HL-60/S4 treated with phorbol 12-myristate 13-acetate at 8.2 ng/mL for 4 days and 3 days (cell line): Measurements from ENCODE around the gene IFNA16.
"Not testable (repeated sequence)": the region's sequence is repeated elsewhere in the genome, so short reads cannot be mapped to it uniquely, and the experiment has no call there.

Experiments used
- in situ Hi-C: fragments of 300-500 bp; cut with MboI; formaldehyde crosslinking; loops from 2 replicates; pipeline ENCODE4 v1.15.0; 2022; ENCODE audit warnings: low sequenced_read_pairs

IFNA16 gene

DNA sequence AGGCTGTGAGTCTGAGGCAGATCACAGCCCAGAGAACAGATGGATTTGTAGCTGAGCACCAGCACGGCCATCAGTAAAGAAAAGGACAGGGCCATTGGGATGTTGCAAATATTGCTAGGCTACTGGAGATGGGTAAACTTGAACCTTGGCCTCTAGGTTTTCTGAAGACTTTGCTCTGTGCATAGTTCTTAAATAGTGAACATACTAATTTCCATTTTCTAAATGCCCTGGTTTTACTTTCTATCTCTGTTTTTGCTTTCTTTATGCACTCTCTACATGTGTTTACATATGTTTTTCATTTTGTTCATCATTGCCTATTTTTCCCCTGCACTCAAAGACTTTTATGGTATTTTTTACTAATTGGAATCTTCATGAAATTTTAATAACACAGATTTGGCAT is at the start of gene IFNA16:
TSS of gene IFNA16 (minus strand) at position 101 of the 400 bp plus-strand sequence. CDS start at position 95, 6 bp downstream.
- in situ Hi-C loops = not testable (repeated sequence)

DNA sequence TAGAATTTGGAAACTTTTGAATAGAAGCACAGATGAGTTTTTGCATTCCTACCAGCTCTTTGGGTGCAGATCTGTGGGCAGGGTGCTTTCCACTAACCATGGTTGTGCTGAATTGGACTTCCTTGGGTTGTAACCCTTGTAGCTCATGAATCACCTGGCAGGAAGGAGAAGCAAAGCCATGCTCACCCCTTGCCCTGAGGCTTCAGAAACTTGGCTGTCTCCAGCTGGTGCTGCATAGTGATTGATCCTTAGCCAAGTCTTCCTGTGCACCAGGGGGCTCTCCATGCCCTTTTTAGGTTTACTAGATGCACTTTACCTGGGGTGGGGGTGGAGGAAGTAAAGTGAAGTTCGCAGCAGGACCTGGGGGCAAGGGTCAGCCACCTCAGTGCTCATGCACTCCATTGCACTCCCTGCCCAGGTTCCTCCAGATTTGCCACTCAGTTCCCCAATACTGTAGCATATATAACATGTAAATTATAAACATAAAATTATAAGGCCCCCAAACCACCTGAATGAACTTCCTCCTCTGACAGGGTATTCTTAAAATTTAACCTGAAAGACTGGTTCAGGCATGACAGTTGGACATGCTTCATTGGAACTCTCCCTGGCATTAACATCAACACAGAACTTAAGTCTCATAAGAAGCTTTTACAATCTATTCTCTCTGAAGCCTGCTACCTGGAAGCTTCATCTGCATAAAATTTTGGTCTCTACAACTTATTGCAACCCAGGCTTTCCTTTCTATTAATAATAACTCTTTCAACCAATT is 48.5 kb upstream of the IFNA16 start:
- in situ Hi-C loops = no loop called here

DNA sequence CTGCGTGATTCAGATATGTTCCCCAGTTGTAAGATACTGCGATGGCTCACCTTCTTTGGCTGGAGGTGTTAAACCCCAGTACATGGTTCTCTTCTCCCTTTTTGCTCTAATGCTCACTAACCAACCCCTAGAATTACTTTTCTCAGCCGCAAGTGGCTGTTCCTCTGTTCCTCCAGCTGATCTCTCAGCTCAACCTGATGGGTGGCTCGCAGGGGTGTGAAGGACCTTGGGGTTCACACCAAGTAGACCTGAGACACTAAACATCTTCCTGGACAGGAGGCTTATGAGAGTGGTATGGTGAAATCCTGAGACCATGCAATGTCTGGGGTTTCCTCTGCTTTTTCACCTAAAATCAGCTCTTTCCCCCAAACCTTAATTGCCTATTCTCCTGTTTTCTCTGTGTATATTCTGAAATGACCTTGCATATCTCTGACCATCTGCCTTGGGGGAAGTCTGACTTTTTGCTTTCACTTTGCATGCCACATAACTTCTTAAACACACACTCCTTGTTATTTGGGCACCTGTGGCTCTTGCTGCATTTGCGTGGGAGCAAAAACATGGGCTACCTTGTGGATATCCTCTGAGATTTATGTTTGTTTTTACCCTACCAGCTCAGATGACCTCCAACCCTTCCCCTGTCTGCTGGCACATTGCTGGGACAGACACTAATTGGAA is 38.6 kb upstream of the IFNA16 start:
- in situ Hi-C loops = no loop called here

DNA sequence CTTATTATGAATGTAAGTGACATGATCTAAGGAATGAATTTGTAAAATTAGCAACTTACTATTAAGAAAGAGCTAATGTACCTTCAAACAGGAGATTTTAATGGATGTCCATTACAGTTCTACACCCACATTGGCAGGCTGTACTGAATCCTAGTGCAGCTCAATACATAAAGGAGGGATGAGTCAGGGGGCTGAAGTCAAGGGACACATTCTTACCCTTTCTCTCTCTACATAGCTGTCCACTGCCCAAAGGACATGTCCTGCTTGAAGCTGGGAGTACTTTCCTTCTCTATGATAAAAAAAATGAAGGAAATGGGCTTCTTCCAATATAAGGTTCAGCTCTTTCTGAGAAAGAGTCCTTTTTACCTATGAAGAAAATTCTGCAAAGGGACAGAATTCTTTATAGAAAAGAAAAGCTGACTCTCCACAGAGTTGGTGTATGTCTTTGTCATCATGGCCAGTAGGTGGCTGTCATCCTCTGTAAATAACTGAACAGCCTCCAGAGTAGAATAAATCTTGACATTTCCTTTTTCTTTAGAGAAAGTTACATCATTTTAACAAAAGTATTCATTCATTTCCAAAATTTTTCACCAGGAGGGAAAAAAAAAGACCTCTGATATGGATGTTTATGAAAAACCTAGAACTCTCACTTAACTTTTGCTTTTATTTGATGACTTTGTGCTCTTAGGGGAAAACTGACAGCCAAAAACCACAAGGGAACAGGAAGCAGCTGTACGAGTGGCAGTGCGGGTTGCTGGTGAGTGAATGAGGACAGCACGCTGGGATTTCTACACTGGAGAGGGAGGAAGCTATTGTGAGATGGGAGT is 35.8 kb upstream of the IFNA16 start:
- in situ Hi-C loops = no loop called here

DNA sequence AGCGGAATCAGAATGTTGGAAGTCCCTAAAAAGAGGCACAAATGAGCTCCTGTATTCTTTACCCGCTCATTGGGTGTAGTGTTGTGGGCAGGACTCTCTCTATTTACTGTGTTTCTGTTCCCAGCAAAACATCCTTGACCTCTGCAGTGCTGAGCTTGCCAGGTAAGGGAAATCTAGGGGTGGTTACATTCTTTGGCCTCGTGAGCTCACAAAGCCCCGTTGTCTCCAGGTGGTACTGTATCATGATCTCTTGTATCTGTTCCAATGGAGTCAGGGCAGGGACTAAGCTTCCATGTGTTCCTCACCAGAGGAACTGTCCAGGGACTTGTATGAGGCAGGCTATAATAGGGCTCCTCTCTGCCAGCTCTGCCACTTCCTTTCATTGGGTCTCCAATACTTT is 34.5 kb upstream of the IFNA16 start:
- in situ Hi-C loops = no loop called here

DNA sequence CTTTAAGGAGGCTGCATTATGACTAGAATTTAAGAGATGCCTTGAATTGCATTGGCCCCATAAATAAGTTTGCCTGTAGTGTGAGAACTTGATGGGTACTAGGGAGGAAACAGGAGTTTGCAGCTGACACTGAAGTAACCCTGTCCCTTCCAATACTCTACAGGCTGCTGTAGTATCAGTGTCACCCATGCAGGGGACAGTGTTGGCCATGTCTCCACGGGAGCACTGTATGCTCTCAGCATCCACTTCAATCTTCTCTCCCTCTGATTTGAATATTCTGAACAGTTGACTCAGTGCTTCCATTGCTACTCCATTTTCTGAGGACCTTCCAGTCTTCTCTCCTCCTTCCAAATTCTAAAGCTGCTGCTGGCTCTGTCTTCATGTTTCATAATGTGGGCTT is 34.1 kb upstream of the IFNA16 start:
- in situ Hi-C loops = no loop called here

DNA sequence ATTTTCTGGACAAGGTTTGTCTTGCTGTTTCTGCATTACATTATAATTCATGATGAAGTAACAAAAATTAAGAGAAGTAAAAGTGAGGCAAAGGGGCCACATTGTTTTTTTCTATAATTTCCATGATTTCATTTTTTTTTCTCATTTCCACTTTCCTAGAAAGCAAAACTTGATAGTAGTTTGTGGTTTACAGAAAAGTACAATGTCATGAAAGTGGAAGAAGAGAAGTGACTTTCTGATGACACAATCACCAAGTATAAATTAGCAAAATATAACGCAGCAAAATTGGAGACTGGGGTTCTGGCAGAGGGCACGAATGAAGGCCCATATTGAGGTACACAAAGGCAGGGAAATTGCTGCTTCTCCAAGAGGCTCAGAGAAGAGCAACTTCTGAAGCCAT is 27.7 kb upstream of the IFNA16 start:
- in situ Hi-C loops = no loop called here

DNA sequence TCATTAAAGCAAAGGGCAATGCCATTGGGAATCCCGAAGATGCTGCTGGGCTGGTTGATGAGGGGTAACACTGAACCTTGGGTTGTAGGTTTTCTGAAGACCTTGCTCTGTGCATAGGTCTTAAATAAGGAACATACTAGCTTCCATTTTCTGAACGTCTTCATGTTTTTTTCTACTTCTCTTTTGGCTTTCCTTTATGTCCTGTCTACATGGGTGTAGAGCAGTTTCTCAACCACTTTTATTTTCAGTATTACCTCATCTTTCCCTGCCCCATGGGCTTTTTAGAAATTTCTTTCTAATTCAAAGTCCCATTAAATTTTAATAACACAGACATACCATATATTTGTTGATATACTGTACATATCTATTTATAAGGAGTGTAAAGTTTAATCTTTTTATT is 22.8 kb upstream of the IFNA16 start, which contains the start of gene IFNA14:
TSS of gene IFNA14 (minus strand) at position 95 of the 400 bp plus-strand sequence. CDS start at position 25, 70 bp downstream.
- in situ Hi-C loops = no loop called here

DNA sequence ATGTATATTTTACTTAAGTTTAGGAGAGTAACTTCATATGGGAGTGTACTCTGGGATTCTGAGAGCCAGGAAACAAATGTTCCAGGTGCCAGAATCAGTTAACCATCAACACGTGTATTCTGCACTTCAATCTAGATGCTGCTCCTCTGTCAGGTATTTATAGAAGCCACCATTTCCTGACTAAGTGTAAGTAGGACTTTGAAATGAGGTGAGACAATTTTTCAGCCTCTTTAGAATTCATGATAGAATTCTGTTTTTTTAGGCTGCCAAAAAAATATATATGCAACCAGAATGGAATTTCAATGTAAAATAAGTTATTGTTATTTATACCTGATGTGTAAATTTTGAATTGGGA is 19.2 kb upstream of the IFNA16 start:
- in situ Hi-C loops = not testable (repeated sequence)

DNA sequence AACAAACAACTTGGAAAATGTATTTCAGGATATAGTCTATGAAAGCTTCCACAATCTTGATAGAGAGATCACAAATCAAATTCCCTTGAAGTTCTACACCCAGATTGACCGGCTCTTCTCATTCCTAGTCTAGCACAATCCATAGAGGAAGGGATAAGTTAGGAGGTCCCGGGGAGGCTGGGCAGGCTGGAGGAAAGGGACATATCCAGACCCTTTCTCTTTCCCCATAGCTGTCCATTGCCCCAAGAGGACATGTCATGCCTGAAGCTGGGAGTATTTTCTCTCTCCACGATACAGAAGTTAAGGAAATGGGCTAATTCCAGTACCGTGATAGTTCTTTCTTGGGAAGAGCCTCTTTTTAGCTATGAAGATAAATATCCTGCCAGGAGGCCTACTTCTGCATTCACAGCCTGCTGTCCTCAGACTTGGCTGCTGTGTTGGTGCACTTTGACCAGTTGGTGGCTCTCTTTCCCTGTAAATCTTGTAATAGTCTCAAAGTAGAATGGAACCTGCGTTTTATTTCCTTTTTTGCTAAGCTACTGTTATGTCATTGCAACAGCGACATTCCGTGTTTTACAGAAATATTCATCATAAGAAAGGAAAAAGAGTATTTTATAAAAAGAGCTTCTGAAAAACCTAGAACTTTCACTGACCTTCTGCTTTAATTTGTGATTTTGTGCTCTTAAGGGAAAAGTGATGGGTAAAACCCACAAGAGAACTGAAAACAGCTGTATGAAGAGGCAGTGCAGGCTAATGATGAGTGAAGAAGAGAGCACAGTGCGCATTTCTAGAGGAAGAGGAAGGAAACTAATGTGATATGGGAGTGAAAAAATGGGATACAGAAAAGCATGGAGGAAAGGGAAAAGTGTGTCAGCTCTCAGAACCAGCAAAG is 18.6 kb upstream of the IFNA16 start:
- in situ Hi-C loops = not testable (repeated sequence)

DNA sequence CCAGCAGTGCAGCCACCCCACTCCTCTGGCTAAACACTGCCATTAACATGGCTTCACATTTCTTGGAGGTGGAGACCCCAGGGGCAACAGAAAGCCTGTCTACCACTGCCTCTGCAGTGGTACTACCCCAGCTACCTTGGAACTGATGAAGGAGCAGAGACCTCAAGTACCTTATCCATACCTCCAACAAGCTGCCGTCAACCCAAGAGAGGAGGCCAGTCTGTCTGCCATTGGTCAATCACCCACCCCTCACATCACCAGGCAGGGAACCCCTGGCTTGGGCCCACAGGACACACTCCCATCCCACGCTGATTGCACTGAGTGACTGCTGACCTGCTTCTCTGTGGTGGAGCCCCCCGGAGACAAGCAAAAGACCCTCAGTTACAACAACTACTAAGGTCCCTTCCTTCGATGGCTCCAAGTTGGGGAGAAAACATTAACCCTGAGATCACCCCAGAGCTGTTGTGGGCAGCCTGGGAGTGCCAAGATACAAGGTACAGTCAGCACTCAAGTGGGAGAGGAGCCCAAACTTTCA is 17.1 kb upstream of the IFNA16 start:
- in situ Hi-C loops = no loop called here

DNA sequence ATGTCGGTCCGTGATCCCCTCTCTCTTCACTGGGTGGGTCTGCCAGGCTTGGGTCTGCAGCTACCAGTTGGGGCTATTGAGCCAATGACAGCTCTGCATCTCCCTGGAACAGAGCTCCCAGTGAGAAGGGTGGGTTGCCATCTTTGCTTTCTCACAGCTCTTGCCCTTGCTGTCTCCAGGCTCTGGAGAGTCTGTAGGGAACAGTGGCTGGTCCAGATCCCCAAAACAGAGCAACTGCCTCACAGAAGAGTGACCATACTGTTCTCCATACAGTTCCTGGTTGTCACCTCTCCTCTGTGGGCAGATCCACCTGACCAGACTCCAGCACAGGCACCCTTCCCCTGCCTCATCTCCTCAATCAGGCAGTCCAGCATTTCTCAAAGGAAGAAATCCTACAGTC is 16.1 kb upstream of the IFNA16 start:
- in situ Hi-C loops = no loop called here

DNA sequence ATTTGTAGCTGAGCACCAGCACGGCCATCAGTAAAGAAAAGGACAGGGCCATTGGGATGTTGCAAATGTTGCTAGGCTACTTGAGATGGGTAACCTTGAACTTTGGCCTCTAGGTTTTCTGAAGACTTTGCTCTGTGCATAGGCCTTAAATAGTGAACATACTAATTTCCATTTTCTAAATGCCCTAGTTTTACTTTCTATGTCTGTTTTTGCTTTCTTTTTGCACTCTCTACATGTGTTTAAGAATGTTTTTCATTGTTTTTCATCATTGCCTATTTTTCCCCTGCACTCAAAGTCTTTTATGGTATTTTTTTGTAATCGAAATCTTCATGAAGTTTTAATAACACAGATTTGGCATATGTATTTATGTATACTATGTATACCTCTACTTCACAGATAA is 11.0 kb upstream of the IFNA16 start, which contains the start of gene IFNA17:
TSS of gene IFNA17 (minus strand) at position 101 of the 400 bp plus-strand sequence. CDS start at position 52, 49 bp downstream.
- in situ Hi-C loops = no loop called here

DNA sequence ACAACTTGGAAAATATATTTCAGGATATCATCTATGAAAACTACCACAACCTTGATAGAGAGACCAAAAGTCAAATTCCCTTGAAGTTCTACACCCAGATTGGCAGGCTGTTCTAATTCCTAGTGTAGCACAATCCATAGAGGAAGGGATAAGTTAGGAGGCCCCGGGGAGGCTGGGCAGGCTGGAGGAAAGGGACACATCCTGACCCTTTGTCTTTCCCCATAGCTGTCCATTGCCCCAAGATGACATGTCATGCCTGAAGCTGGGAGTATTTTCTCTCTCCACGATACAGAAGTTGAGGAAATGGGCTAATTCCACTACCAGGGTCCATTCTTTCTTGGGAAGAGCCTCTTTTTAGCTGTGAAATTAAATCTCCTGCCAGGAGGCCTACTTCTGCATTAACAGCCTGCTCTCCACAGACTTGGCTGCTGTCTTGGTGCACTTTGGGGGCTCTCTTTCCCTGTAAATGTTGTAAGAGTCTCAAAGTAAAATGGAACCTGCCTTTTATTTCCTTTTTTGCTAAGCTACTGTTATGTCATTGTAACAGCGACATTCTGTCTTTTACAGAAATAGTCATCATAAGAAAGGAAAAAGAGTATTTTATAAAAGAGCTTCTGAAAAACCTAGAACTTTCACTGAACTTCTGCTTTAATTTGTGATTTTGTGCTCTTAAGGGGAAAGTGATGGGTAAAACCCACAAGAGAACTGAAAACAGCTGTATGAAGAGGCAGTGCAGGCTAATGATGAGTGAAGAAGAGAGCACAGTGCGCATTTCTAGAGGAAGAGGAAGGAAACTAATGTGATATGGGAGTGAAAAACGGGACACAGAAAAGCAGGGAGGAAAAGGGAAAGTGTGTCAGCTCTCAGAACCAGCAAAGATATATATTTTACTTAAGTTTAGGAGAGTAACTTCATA is 3.4 kb downstream of the IFNA16 start:
- in situ Hi-C loops = not testable (repeated sequence)

DNA sequence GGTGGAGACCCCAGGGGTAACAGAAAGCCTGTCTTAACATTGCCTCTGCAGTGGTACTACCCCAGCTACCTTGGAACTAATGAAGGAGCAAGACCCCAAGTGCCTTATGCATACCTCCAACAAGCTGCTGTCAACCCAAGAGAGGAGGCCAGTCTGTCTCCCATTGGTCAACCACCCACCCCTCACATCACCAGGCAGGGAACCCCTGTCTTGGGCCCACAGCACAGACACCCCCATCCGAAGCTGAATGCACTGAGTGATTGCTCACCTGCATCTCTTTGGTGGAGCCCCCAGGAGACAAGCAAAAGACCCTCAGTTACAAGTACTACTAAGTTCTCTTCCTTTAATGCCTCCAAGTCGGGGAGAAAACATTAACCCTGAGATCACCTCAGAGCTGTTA is 5.0 kb downstream of the IFNA16 start:
- in situ Hi-C loops = not testable (repeated sequence)

DNA sequence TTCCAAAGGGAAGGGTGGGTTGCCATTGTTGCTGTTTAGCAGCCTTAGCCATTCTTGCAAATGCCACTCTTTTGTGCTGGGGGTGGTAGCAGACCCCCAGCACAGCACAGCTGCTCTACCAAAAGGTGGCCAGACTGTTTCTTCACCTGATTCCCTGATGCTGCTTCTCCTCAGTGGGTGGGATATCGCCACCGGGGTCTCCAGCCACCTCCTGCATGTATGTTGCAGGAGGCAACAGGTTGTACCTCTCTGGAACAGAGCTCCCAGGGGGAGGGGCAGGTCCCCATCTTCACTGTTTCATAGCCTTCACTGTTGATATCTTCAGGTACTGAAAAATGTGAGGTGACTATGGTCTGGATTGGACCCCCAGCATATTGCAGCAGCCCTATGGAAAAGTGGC is 6.3 kb downstream of the IFNA16 start:
- in situ Hi-C loops = not testable (repeated sequence)

DNA sequence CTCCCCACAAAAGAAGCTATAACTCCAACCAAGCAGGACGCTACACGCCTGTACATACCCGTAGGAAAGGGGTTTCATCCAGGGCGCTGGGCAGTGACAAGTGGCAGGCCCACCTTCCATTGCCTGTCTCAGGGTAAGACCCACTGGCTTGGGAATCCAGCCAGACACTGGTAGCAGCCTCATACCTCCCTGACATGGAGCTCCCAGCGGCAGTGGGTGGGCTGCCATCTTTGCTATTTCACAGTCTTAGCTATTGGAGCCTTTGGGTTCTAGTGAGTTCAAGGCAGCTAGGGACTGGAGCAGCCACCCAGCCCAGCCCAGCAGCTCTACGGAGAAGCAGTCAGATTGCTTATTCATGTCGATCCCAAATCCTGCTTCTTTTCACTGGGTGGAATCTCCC is 6.8 kb downstream of the IFNA16 start:
- in situ Hi-C loops = no loop called here

DNA sequence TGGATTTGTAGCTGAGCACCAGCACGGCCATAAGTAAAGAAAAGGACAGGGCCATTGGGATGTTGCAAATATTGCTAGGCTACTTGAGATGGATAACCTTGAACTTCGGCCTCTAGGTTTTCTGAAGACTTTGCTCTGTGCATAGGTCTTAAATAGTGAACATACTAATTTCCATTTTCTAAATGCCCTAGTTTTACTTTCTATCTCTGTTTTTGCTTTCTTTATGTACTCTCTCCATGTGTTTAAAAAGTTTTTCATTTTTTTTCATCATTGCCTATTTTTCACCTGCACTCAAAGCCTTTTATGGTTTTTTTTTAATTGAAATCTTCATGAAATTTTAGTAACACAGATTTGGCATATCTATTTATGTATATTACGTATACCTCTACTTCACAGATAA is 10.1 kb downstream of the IFNA16 start, which contains the start of gene IFNA10:
TSS of gene IFNA10 (minus strand) at position 101 of the 400 bp plus-strand sequence. CDS start at position 55, 46 bp downstream.
- in situ Hi-C loops = not testable (repeated sequence)

DNA sequence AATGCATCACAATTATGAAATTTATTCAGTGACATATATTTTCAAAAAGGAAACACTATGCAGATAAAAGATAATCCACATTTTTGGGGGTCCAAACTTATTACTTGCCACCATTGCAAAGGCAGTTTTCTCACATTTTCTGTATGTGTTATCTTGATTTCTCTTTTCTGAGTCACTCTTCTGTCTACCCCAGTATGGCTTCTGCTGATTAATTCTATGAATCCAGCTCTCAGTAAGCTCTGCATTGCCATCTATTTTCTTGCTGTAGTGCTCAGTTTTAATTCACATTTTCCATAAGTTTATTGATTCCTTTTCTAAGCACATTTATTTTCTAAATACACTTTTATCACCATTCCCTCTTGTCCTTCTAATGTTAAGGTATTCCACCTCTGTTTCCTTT is 11.9 kb downstream of the IFNA16 start:
- in situ Hi-C loops = no loop called here
